A549 (cell line): ENCODE data around the gene TRIM72.

ENCODE experiments used
- BHLHE40 ChIP-seq: IDR thresholded peaks from 2 replicates; pipeline ENCODE4 v1.6.1; 2012; ENCODE audit warnings: low read depth, low read length, inconsistent platforms
- E2F6 ChIP-seq: IDR thresholded peaks from 2 replicates; pipeline ENCODE4 v1.6.1; 2012; ENCODE audit warnings: low read depth, borderline replicate concordance
- EP300 ChIP-seq, 2 experiments: fragments of >200 bp; sonication (Bioruptor Twin); formaldehyde crosslinking; IDR thresholded peaks; 2 replicates in 1 of 2; 3 replicates in 1 of 2; pipeline ENCODE4 v1.6.1; 2016 to 2017
- ESRRA ChIP-seq: fragments of 150-350 bp; IDR thresholded peaks from 2 replicates; pipeline ENCODE4 v1.6.1; 2014; ENCODE audit warnings: mild to moderate bottlenecking, low read length, borderline replicate concordance
- HDAC2 ChIP-seq: fragments of 200-600 bp; sonication (generic); IDR thresholded peaks from 2 replicates; pipeline ENCODE4 v1.6.1; 2016
- MAZ ChIP-seq: fragments of 150-350 bp; IDR thresholded peaks from 2 replicates; pipeline ENCODE4 v1.6.1; 2014; ENCODE audit warnings: antibody characterized with exemption, low read depth, low read length, borderline replicate concordance
- NFE2L2 ChIP-seq: fragments of 150-350 bp; conservative IDR thresholded peaks from 2 replicates; pipeline ENCODE4 v1.6.1; 2014; ENCODE audit warnings: low read length
- POLR2AphosphoS2 ChIP-seq: conservative IDR thresholded peaks from 2 replicates; pipeline ENCODE4 v1.6.1; 2012; ENCODE audit warnings: low read length, improper control_type of control experiment, inconsistent platforms
- REST ChIP-seq: fragments of 200-600 bp; sonication (generic); IDR thresholded peaks from 2 replicates; pipeline ENCODE4 v1.6.1; 2016; ENCODE audit warnings: antibody characterized with exemption, mild to moderate bottlenecking, moderate library complexity
- RNF2 ChIP-seq: fragments of 200-600 bp; sonication (generic); IDR thresholded peaks from 2 replicates; pipeline ENCODE4 v1.6.1; 2016; ENCODE audit warnings: low read depth, mild to moderate bottlenecking, antibody characterized with exemption, moderate library complexity, borderline replicate concordance
- USF2 ChIP-seq: fragments of 450-650 bp; IDR thresholded peaks from 2 replicates; pipeline ENCODE4 v1.6.1; 2014; ENCODE audit warnings: antibody characterized with exemption
- ZC3H11A ChIP-seq: fragments of 450-650 bp; IDR thresholded peaks from 2 replicates; pipeline ENCODE4 v1.6.1; 2014; ENCODE audit warnings: antibody characterized with exemption, mild to moderate bottlenecking
- ZFP36 ChIP-seq: fragments of 450-650 bp; IDR thresholded peaks from 2 replicates; pipeline ENCODE4 v1.6.1; 2014; ENCODE audit warnings: borderline replicate concordance; ENCODE audit not compliant: partially characterized antibody
- ZNF302 ChIP-seq: fragments of 250-450 bp; sonication (Bioruptor Pico); IDR thresholded peaks from 2 replicates; pipeline ENCODE4 v1.9.0; 2021; ENCODE audit warnings: inconsistent platforms, mild to moderate bottlenecking, moderate library complexity

- TF ChIP-seq ESRRA = no peak
- TF ChIP-seq MAZ = no peak
- TF ChIP-seq EP300 (IDR thresholded peaks at IDR 0.05) = no peak
- TF ChIP-seq NFE2L2 = no peak
- no peak for TF ChIP-seq ZNF302 (CRISPR knock-in tag)
- TF ChIP-seq RNF2 = no peak
- no peak for TF ChIP-seq E2F6
- no peak for TF ChIP-seq USF2
- no peak for TF ChIP-seq REST
- no peak for TF ChIP-seq HDAC2
- no peak for TF ChIP-seq ZFP36
- TF ChIP-seq BHLHE40 = no peak
- no peak for TF ChIP-seq ZC3H11A
- TF ChIP-seq POLR2AphosphoS2 = no peak
Observed at GRCh38 chr16:31213877-31214707, at the start of gene TRIM72.
